Chondrocyte (in vitro differentiated cells): ENCODE data around the gene FERMT3. TPM values are rescaled to one million over a fixed set of nuclear protein-coding genes. Genes with fewer than 3 reads are reported as not detected.

ENCODE experiments used
- DNase-seq: peaks from one replicate; pipeline ENCODE4 v3.0.0; 2021; ENCODE audit warnings: mixed read lengths, low spot score
- H3K27ac Mint-ChIP-seq: one replicate; pipeline ENCODE4 v1.8.0; 2021; ENCODE audit warnings: mild to moderate bottlenecking, moderate library complexity, mixed read lengths; ENCODE audit not compliant: unreplicated experiment
- H3K27me3 Mint-ChIP-seq: 2 replicates; pipeline ENCODE4 v1.8.0; 2021; ENCODE audit warnings: low read depth, mixed read lengths
- H3K36me3 Mint-ChIP-seq: 2 replicates; pipeline ENCODE4 v1.8.0; 2021; ENCODE audit warnings: low read depth, mixed read lengths
- H3K4me1 Mint-ChIP-seq: 2 replicates; pipeline ENCODE4 v1.8.0; 2021; ENCODE audit warnings: low read depth, mild to moderate bottlenecking, mixed read lengths
- H3K4me3 Mint-ChIP-seq: one replicate; pipeline ENCODE4 v1.8.0; 2021; ENCODE audit warnings: mild to moderate bottlenecking, moderate library complexity, mixed read lengths; ENCODE audit not compliant: unreplicated experiment
- H3K9me3 Mint-ChIP-seq: 2 replicates; pipeline ENCODE4 v1.8.0; 2021; ENCODE audit warnings: low read depth, mixed read lengths
- CTCF ChIP-seq: fragments of 200-600 bp; sonication (generic); IDR thresholded peaks from 2 replicates; pipeline ENCODE4 v1.5.0; 2021; ENCODE audit warnings: antibody characterized with exemption, mild to moderate bottlenecking, moderate library complexity
- total RNA-seq: library from RNA; stranded (reverse); gene quantifications from 3 replicates; pipeline ENCODE4 v1.2.1, GENCODE V29; 2021

FERMT3 gene
- total RNA-seq, 1 donor from 2014 or later: 1.5 TPM

- no peak overlapping the region for H3K4me3 Mint-ChIP-seq
- peaks cover 15% of the 10 kb centered on the region for H3K4me1 Mint-ChIP-seq
- H3K27me3 Mint-ChIP-seq: no peaks in the 10 kb centered on the region
- no peaks in the 10 kb centered on the region for H3K36me3 Mint-ChIP-seq
- no peak for DNase-seq
- TF ChIP-seq CTCF: no peak
- no peak overlapping the region for H3K27ac Mint-ChIP-seq
- H3K9me3 Mint-ChIP-seq: no peaks in the 10 kb centered on the region
These were observed 14.3 kb downstream of the FERMT3 start for GRCh38 chr11:64220798-64221197.

GRCh38 chr11:64222651-64223000 lies 16.1 kb downstream of the FERMT3 start:
- Mint-ChIP-seq H3K27ac (no peak overlapping the region), H3K27me3 (no peaks in the 10 kb centered on the region), H3K4me3 (no peak overlapping the region), H3K9me3 (no peaks in the 10 kb centered on the region), H3K36me3 (no peaks in the 10 kb centered on the region), H3K4me1 (peaks cover 27% of the 10 kb centered on the region)
- no peak for DNase-seq
- TF ChIP-seq CTCF: no peak

- H3K36me3 Mint-ChIP-seq: no peaks in the 10 kb centered on the region
- H3K9me3 Mint-ChIP-seq: no peaks in the 10 kb centered on the region
- H3K4me3 Mint-ChIP-seq: no peak overlapping the region
- peaks cover 32% of the 10 kb centered on the region for H3K4me1 Mint-ChIP-seq
- no peak for TF ChIP-seq CTCF
- H3K27ac Mint-ChIP-seq: no peak overlapping the region
- peak; percentile 91 for DNase-seq
- no peaks in the 10 kb centered on the region for H3K27me3 Mint-ChIP-seq
These were observed 16.6 kb downstream of the FERMT3 start for GRCh38 chr11:64223001-64223651.

GRCh38 chr11:64224151-64224890 lies 17.8 kb downstream of the FERMT3 start:
- TF ChIP-seq CTCF: no peak
- H3K9me3 Mint-ChIP-seq: no peaks in the 10 kb centered on the region
- peaks cover 33% of the 10 kb centered on the region for H3K4me1 Mint-ChIP-seq
- DNase-seq: peak; percentile 94
- H3K36me3 Mint-ChIP-seq: no peaks in the 10 kb centered on the region
- H3K4me3 Mint-ChIP-seq: peak overlapping the region; percentile 81
- no peak overlapping the region for H3K27ac Mint-ChIP-seq
- no peaks in the 10 kb centered on the region for H3K27me3 Mint-ChIP-seq

GRCh38 chr11:64224891-64225607 lies 18.5 kb downstream of the FERMT3 start:
- H3K27me3 Mint-ChIP-seq: no peaks in the 10 kb centered on the region
- no peak for DNase-seq
- H3K36me3 Mint-ChIP-seq: no peaks in the 10 kb centered on the region
- peak overlapping the region; percentile 81 for H3K4me3 Mint-ChIP-seq
- peak overlapping the region; percentile 63 for H3K27ac Mint-ChIP-seq
- no peaks in the 10 kb centered on the region for H3K9me3 Mint-ChIP-seq
- TF ChIP-seq CTCF: no peak
- peaks cover 39% of the 10 kb centered on the region for H3K4me1 Mint-ChIP-seq
